Right lung (tissue), 5 donors: ENCODE data around the gene MPHOSPH8. TPM values are rescaled to one million over a fixed set of nuclear protein-coding genes. Genes with fewer than 3 reads are reported as not detected.
"Not testable (repeated sequence)": the region's sequence is repeated elsewhere in the genome, so short reads cannot be mapped to it uniquely, and the experiment has no call there.

Experiments used
- DNase-seq, 2 donors: peaks; one replicate each; pipeline ENCODE4 v3.0.0-alpha.2; 2013
- polyA plus RNA-seq, 5 donors: library from polyadenylated mRNA; unstranded; fragments of 120-200 nt; gene quantifications; one replicate each; pipeline versions ENCODE4 v1.2.1 to v1.2.3, GENCODE V29; 2013; ENCODE audit warnings: inconsistent platforms in 1 of 5, low replicate concordance in 1 of 5; ENCODE audit not compliant: insufficient read length in 5 of 5, insufficient read depth in 1 of 5

The MPHOSPH8 gene
- polyA plus RNA-seq, 5 donors, result 62.4 to 83.4 (median 78.5) TPM

DNA sequence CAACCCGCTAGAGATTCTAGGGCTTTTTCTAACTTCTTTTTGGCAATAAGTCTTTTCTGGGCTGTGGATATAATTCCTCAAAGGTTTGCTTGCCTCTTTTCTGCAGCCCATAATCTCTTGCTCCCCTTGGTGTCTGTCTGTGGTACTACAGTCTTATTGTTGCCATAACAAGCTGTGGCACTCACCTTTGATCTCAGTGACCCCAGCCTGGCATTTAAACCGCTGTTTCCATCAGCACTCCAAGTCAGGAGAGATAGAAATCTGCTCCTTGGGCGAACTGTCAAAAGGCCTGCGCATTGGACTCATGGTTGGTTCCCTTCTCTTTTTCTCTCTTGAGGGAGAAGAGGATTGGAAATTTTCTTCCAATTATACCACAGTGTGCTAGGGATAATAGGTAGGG, 14.5 kb upstream of the MPHOSPH8 start:
- no peak for DNase-seq

DNA sequence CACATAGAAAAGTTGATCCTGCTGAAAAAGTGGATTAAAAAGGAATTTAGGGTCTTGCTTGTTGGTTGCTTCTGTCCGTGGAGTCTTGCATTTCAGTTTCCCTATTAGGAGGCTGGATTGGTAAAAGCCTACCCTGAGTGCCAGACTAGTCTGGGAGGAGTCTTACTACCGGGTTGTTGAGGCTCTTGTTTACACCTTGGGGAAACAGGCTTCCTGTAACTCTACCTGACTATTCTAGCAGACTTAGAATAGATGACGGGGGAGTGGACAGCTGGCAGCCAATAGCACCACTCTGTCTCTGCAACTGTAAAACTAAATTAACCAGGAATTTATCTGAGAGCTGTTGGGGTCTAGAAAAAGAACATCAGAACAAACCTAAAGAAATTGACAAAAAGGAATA, 11.3 kb upstream of the MPHOSPH8 start:
- DNase-seq, result no peak

DNA sequence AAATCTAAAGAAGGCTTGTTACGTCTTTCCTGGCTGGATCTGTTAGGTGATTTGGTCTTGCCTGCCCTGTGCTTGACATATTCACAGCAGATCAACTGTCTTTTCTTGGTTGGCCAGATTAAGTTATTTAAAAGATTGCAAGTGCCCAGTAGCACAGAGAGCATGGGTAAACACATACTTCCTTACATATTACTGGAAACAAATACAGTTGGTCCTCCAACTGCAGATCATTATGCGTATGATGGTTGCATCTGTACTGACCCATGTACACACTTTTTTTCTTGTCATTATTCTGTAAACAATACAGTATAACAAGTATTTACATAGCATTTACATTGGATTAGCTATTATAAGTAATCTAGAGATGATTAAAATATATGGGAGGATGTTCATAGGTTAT, 9.2 kb upstream of the MPHOSPH8 start:
- no peak for DNase-seq

DNA sequence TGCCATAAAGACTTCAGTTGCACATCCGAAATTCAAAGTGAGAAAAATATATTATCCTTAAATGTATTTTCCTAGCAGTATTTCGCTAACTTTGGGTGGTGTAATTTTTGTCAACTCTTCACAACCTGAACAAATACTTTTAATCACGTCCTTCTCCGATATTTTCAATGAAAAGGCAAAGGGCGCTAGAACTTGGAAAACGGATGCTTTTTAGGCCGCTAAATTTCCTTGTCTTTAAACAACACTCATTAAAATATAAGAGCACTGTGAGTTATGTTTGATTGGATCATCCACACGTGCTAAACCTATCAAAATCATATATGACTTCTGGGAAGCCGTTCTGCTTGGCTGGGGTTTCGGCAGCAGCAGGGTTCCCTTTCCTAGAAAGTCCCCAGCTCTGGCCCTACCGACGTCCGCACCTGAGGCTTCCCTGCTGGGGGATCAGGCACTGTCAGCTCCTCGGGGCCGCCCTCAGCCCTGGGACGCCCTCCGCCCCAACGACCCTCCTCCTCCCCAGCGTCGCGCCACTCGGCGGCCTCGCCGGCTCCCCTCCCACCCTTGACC, 462 bp upstream of the MPHOSPH8 start:
- no peak for DNase-seq

DNA sequence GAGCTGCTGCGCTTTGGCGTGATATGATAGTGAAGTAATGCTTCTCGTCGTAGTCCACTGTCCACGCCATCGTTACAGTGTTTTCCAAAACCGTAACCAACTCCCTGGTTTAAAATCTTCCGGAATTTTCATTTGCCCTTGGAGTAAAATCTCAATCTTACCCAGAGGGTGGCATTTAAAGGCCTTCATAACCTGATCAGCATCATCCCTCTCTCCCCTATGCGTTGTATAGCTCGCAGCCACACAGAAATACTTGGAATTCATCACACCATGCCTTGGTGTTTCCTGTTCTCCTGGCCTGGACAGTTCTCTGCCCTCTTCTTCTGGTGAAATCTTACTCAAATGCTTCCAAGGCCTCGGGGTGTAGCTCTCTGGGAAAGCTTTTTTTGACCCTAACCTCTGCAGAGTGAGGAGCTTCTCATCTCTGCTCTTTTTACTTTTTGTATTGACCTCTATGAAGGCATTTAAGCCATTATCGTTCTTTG, 839 bp downstream of the MPHOSPH8 start:
- DNase-seq, result no peak

DNA sequence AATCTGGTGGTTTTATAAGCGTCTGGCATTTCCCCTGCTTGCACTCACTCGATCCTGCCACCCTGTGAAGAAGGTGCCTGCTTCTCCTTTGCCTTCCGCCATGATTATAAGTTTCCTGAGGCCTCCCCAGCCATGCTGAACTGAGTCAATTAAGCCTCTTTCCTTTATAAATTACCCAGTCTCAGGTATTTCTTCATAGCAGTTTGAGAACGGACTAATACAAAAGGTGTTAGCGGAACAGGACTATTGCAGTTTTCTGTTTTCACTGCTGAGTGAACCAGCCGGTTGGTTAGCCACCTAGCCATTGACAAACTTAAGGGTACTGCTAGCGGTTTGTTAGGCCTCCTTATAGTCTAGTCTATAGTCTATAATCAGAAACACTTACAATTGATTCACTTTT, 2.5 kb downstream of the MPHOSPH8 start:
- not testable (repeated sequence) for DNase-seq

DNA sequence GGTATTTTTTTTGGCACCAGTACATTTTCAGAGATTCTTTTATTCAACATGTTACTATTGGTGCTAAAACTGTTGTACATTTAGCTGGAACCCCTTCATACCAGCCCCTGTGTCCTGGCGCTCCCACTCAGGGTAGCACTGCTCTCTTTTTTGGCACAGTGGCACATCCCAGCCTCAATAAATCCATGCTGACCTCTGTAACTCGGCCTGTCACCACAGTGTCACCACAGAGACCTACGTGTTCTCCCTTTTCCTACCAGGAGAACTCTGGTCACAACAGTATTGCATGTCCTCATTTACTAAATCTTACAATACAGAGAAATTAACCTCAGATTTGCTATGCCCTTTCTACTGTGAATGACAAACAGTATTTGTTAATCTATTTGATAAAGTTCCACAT, 10.2 kb downstream of the MPHOSPH8 start:
- DNase-seq, result no peak

DNA sequence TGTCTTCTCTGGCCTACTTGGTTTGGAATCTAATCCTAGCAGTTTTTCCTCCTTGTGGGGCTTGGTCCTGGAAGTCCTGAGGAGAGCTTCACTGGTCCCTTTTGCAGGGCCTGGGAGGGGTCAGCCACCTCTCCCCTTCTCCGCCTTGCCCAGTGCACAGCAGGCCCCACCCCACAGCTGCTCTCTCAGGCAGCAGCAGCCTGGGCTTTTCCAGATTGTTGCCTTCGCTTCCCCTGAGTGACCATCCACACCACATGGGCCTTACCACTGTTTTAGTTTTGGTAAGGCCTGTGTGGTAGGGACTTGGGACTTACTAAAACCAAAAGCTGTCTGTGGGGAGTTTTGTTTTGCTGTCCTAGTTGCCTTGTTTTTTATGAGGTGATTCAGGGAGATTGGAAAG, 11.5 kb downstream of the MPHOSPH8 start:
- no peak for DNase-seq

DNA sequence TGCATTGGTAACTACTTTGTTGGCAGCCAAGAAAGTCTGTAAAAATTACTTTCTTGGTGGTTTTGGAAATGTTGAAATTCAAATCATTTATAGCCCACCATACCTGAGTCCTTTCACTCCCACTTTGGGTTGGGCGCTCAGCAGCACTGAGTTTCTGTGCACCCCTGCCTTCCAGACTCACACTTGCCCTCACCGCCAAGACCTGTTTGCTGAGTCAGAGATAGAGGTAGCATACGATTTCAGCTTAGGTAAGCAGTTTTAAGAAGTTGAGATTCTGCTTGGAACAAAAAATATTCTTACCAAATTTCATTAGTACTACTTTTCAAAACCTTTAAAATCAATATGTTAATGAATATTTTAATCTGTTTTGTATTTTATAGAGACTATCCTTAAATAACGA, 12.6 kb downstream of the MPHOSPH8 start:
- no peak for DNase-seq

DNA sequence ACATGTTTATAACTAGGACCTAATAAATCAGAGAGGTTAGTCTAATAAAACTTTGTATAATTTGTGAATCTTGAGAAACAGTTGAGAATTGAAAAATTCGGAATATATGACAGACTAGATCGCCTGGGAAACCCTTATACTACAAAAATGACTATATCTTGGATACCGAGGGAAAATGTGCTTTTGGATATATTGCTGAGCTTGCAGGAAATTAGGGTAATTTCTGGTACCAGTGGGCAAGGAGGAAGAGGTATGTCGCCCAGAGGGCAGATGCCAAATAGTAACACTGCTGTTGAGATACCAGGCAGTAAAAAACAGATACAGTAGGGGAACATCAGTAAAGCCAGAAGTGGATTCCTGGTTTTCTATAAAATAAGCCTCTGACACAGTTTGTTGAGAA, 17.3 kb downstream of the MPHOSPH8 start:
- no peak for DNase-seq

DNA sequence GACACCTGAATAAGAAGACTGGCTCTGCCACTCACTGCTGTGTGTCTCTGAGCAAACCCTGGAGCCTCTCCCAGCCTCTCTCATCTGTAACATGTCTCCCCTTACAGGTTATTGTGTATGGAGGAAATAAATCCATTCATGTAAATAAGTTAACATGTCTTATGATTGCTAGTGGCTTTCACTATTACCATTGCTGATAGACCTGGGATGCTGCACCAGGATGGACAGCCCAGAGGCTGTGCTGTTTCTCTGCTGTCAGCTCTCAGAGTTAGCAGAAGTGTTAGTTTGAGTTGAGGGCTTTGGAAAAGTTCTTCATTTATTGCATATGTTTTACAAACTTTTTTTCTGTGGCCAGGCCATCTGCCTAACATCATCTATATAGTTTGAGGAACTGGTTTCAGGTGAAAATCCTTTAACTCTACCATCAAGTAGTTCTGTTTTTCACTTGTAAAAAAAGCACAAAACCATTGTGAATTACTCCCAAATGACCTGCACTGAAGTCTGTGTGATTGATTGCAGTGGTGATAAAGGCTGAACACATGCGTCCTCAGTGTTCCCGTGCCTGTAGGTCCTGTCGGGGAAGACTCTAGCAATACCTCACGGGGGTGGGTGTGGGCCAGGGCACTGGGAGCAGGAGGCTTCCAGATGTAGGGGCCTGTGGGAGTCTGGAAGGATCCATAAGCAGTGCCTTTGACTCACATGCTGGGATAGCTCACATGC, 24.6 kb downstream of the MPHOSPH8 start:
- no peak for DNase-seq

DNA sequence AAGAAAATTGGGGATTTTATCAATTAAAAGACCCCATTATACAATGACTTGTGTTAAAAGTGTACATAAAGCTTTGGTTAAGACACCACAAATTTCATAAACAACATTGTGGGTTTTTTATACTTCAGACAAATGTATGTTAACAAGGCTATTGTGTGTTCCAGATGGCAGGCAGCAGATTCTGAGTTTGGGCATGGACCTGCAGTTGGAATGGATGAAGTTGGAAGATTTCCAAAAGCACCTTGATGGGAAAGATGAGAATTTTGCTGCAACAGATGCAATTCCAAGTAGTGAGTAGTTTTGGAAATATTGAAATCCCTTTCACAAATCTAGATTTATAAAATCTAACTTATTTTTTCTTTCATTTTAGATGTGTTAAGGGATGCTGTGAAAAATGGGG, 25.4 kb downstream of the MPHOSPH8 start:
- no peak for DNase-seq

DNA sequence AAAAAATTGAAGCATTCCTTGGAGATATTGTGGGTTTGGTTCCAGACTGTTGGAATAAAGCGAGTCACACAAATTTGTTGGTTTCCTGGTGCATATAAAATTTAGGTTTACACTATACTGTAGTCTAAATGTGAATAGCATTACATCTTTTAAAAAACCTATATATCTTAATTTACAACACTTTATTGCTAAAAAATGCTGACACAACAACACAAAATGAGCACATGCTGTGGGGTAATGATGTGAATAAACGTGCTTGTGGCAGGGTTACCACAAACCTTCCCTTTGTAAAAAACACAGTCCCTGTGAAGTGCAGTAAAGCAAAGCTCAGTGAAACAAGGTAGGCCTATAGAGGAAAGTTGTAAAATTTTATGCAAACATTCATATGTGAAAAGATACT, 27.7 kb downstream of the MPHOSPH8 start:
- no peak for DNase-seq

DNA sequence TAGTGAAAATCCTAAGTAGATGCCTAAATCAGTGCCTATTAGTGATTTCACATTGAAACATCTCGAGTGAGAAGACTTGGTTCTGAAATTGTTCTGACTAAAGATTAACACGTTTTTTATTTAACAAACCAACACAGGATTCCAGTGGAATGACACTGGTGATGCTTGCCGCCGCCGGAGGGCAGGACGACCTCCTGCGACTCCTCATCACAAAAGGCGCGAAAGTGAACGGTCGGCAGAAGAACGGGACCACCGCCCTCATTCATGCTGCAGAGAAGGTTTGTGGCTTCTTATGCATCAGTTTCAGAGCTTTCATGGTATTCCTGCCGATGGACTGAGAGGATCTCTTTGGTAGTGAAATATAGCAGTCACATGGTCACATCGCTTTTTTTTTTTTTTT, 28.1 kb downstream of the MPHOSPH8 start:
- DNase-seq, result no peak

DNA sequence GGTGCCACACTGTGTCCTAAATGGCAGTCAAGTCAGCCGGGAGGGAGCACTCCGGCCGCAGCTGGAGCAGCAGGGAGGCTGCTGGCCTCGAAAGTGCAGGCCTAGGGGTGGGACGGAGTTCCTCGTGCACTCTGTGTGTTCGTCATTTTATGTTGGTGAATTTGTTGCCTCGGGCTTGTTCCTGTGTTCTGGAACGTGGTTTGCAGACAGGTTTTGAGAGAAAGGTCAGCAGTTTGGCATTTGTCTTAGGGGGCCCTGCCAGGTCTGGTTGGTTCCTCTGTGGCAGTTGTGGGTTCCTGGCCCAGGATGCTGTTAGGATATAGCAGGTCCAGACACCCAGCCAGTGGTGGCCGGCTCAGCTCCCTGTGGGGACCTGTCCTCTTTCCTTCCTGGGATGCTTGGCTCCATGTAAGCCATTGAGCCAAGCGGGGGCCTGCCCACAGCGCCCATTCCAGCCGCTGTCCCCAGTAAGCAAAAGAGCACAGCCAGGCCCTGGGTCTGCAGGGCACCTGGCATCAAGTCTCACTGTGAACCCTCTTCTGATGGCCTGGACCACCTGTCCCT, 30.0 kb downstream of the MPHOSPH8 start:
- DNase-seq, result no peak

DNA sequence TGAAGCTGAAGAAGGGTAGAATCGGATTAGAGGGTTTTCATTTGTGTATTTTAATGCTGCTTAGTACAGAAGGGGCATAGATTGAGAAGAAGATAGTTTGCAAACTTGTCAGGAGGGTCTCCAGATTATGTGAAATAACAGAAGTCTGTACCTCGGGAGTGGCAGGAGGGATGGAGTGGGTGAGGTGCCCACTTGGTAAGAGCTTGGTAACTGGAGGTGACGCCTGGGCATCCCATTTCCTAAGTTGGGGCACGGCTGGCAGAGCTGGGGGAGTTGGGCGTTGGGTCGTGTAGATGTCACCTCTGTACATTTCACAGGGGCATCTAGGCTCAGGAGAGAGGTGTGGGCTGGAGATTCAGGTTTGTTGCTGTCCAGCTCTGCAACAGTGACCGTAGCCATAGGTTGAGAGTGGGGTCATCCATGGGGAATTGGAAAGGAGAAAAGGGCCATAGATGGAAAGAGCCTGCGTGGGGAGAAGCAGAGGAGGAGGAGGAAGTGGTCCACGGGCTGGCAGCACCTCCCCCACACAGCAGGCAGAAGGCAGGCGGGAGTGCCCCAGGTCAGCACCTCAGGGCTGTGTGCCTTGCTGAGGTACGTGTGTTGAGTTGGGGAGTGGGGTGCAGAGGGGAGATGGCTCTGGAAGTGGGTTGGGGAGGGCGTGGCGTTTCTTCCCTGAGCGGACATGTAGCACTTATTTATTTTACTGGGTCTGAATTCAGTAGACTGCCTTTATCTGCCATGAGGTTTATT, 31.2 kb downstream of the MPHOSPH8 start:
- DNase-seq, result no peak

DNA sequence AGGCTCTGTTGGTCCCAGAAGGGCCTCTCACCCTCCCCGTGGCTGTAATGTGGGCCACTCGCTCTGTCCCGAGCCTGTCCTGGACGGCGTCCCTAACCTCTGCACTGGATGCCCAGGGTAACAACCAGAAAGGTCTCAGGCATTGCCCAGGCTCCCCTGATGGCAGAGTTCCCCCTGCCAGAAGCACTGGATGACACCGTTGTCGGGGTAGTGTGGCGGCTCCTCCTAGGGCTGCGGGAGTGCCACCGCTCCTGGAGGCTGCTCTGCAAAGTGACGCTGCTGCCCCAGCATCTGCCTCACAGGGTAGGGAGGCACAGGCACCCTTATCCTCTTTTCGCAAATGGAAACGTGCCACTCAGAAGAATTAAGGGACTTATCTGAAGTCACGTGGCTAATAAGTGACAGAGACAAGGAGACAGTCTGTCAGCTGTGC, 32.0 kb downstream of the MPHOSPH8 start:
- DNase-seq, result no peak

DNA sequence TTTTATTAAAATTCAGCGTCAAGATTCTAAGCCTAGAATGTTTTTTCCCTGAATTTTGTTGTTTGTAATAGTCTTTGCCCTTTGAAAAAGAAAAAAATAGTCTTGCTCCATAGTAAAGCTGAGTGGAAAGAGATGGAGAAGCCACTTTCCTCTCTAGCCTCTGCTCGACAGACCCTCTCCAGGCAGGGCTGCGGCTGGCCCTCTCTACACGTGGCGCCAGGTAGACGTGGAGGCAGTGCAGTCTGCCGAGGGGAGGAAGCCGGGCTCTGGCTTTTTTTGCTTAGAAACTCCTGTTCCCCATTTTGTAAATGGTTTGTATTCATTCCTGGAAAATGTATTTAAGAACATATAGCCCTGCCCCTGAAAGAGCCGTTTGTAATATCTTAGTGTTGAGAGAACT, 35.3 kb downstream of the MPHOSPH8 start:
- DNase-seq, result no peak

DNA sequence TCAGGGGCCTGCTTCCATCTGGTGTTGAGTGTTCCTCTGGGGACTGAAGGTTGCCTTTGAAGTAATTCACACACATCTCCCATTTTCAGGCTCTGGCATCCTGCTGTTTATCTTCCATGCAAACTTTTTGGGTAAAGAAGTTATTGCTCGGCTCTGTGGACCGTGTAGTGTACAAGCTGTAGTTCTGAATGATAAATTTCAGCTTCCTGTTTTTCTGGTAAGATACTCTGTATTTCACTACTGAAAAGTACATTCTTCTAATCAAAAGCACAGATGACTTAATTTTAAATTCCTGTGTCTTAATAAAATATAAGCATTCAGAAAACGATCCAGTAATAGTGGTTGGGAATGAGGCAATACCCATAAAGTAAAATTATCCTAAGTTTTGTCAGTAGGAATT, 36.7 kb downstream of the MPHOSPH8 start:
- DNase-seq, result no peak

DNA sequence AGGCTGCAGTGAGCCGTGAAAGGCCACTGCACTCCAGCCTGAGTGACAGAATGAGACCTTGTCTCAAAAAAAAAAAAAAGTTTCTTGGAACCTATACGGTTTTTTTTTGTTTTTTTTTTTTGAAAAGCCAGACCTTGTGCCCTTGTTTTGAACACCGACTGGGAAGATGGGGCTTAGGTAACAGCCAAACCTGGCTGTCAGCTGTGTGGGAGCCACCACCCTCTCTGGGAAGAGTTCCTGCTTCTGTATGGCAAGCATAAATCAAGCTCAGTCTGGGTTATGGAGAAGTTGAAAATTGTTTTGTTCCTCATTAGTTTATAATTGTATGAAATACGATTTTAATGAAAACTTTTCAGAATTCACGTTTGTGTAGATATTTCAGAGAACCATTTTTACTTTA, 39.5 kb downstream of the MPHOSPH8 start:
- no peak for DNase-seq

DNA sequence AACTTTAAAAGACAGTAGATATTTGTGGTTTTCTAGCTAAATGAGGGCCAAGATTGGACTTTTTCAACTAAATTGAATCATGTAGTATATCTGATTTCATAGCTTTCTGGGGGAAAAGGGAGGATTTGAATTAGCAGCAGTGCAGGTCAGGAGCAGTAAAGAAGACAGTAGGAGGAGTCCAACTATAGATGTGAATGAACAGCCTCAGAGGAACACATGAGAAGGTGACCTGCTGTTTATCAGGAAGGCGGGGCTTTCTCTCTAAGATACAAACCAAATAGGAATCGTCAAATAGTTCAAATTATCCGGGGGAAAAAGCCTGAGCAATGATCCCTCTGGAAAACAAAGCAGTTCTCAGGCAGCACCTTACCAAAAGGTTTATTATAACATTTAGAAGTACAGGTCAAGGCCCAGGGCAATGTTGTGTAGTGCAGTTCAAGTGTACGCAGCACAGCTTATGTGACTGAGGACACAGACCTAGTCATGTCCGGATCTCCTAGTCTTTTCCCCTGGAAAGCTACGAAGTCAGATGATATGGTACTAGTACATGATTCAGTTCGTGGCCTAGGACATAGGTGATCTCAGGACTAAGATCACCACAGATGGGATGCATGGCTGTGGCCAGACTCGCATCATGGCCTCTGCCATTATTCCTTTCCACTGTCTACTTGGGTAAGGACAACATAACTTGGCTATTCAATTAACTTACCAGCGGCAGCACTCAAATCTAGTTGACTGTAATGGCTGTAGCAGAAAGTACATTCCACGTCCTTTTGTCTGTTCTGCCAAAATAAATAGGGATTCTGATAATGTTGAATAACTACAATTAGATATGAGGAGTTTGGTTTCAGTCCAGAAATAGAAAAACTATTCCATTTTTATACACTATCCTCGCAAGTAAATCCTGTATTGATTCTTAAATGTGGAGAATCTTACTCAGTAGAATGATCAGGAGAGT, 40.3 kb downstream of the MPHOSPH8 start:
- no peak for DNase-seq

DNA sequence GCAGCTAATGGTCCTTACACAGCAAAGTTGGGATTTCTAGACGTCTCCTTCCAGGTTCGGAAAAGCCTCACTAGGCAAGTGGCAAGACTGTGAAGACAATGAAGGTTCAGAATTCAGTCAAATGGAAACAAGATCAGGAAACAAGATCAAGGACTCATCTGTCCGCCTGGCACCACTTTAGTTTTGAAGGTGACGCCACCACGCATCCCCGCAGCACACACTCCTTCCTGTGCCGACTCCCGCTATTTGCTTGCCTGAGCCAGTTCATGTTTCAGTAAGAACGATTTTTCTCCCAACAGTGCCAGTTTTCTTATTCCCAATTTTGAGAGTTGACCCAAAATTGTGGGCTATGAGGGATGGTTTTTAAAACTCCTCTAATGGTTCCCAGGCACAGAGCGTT, 41.4 kb downstream of the MPHOSPH8 start:
- DNase-seq, result no peak
